Suprapubic skin (tissue), 4 donors: Measurements from ENCODE around the gene TYMP.

Experiments
- POLR2A ChIP-seq, 2 donors: fragments of 450-650 bp; IDR thresholded peaks; one replicate each; pipeline ENCODE4 v1.6.1; 2017; ENCODE audit warnings: antibody characterized with exemption in 2 of 2, mild to moderate bottlenecking in 2 of 2, moderate library complexity in 2 of 2
- POLR2AphosphoS5 ChIP-seq, 3 donors: sonication (generic); formaldehyde crosslinking; IDR thresholded peaks; one replicate each; pipeline ENCODE4 v1.6.1; 2017; ENCODE audit warnings: antibody characterized with exemption in 3 of 3
- TF ChIP-seq, protein P1 (sequence below), 2 donors: fragments of 200-600 bp in 1 of 2; fragments of 450-650 bp in 1 of 2; sonication (generic) in 1 of 2; IDR thresholded peaks; one replicate each; pipeline ENCODE4 v1.5.1; 2016 to 2019; ENCODE audit warnings: antibody characterized with exemption in 2 of 2, mild to moderate bottlenecking in 1 of 2, moderate library complexity in 1 of 2

GRCh38 chr22:50530877-50531545 lies 1.2 kb upstream of the TYMP start:
- TF ChIP-seq, protein P1, sequence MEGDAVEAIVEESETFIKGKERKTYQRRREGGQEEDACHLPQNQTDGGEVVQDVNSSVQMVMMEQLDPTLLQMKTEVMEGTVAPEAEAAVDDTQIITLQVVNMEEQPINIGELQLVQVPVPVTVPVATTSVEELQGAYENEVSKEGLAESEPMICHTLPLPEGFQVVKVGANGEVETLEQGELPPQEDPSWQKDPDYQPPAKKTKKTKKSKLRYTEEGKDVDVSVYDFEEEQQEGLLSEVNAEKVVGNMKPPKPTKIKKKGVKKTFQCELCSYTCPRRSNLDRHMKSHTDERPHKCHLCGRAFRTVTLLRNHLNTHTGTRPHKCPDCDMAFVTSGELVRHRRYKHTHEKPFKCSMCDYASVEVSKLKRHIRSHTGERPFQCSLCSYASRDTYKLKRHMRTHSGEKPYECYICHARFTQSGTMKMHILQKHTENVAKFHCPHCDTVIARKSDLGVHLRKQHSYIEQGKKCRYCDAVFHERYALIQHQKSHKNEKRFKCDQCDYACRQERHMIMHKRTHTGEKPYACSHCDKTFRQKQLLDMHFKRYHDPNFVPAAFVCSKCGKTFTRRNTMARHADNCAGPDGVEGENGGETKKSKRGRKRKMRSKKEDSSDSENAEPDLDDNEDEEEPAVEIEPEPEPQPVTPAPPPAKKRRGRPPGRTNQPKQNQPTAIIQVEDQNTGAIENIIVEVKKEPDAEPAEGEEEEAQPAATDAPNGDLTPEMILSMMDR (IDR thresholded peaks at IDR 0.05), result no peak
- TF ChIP-seq POLR2AphosphoS5 (IDR thresholded peaks at IDR 0.05) (peak; percentile 40 to 75 (median 56)), POLR2A (IDR thresholded peaks at IDR 0.05) (peak in 1 of 2 donors; percentile 85)
